ENCODE measurements around the gene KCP. TPM values are rescaled to one million over a fixed set of nuclear protein-coding genes. Genes with fewer than 3 reads are reported as not detected.

KCP gene
- total and polyA plus RNA-seq, 2 donors (not counting 1 experiment from before 2014, with no cell fraction given): 2.3 to 3.8 TPM

DNA sequence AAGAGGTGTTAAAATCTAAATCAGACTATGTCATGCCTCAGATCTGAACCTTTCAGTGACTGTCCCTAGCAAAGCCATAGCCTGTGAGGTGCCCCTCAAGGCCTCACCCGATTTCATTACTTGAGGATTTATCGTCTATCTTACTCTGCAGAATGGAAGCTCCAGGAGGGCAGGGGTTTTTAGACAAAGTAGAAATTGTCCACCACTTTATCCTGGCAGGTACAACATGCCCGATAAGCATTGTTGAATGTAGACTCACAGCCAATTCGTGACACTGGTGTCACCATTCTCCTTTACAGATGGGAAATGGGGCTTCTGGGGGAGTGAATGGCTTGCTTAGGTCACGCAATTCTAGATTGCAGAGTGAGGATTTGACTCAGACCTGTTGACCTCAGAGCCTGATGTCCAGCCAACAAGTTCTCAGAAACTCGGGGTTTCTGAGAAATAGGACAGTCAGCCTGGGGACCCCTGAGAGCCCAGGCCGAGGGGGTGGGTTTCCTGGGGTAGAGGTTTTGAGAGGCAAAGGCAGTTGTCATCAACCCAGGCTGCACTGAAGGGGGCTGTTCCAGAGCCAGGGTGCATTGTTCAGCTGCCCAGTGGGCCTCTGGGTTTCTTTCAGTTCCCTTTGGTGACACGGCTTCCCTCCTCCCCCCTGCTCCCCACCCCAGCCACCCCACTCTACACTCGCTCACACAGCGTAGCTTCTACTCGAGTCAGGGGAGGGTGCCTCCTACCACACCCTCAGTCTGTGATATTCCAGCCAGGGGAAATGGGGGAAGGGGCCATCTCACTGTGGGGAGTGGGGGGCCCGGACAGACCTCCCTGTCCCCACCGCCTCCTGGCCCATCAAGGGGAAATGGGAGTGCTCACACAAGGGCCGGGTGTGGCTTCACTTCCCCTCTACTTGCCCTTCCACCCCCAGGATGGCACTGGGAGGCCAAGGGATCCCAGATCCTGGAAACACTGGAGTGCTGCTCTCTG lies 24.1 kb upstream of the KCP start:
- Histone ChIP-seq H3K4me2 (replicated peaks; ENCODE audit: low read depth, low read length, poor library complexity, severe bottlenecking) (peak overlapping the region; percentile 78), H2AFZ (ENCODE audit: insufficient read depth, low read depth, low read length, poor library complexity, severe bottlenecking) (peak overlapping the region; percentile 69), H3K9ac (ENCODE audit: low read length) (peak overlapping the region; percentile 32), H3K4me3 (ENCODE audit: control extremely low read depth in 1 of 5, extremely low read depth in 1 of 5, insufficient read depth in 1 of 5, low read depth in 2 of 5, low read length in 4 of 5) (peak overlapping the region in 2 of 5 experiments; percentile 10 to 18), H4K20me1 (ENCODE audit: control insufficient read depth, insufficient read depth, low read length, poor library complexity, severe bottlenecking) (no peaks in the 10 kb centered on the region), H3K4me1 (ENCODE audit: control insufficient read depth in 2 of 2, insufficient read depth in 2 of 2, low read length in 2 of 2) (peaks cover 42 to 53% of the 10 kb centered on the region in 2 donors), H3K27ac (ENCODE audit: low read length in 2 of 2) (peak overlapping the region; percentile 52 to 62), H3K36me3 (replicated peaks in 1 of 2; ENCODE audit: control extremely low read depth in 1 of 2, control insufficient read depth in 1 of 2, extremely low read depth in 1 of 2, insufficient read depth in 2 of 2, low read length in 1 of 2) (no peaks in the 10 kb centered on the region), H3K79me2 (ENCODE audit: control insufficient read depth, insufficient read depth, low read length) (peaks cover 27% of the 10 kb centered on the region), H3K9me3 (ENCODE audit: control extremely low read depth in 1 of 3, control insufficient read depth in 2 of 3, insufficient read depth in 1 of 3, low read length in 2 of 3) (no peaks in the 10 kb centered on the region), H3K27me3 (replicated peaks in 1 of 4; ENCODE audit: control extremely low read depth in 1 of 4, control insufficient read depth in 3 of 4, insufficient read depth in 4 of 4, low read length in 3 of 4) (no peaks in the 10 kb centered on the region)
- Mint-ChIP-seq H3K4me1 (peaks cover 50% of the 10 kb centered on the region), H3K27ac (peak overlapping the region; percentile 85), H3K9me3 (ENCODE audit: insufficient read depth) (no peaks in the 10 kb centered on the region), H3K27me3 (no peaks in the 10 kb centered on the region), H3K4me3 (peak overlapping the region; percentile 53)
- TF ChIP-seq, protein P1, sequence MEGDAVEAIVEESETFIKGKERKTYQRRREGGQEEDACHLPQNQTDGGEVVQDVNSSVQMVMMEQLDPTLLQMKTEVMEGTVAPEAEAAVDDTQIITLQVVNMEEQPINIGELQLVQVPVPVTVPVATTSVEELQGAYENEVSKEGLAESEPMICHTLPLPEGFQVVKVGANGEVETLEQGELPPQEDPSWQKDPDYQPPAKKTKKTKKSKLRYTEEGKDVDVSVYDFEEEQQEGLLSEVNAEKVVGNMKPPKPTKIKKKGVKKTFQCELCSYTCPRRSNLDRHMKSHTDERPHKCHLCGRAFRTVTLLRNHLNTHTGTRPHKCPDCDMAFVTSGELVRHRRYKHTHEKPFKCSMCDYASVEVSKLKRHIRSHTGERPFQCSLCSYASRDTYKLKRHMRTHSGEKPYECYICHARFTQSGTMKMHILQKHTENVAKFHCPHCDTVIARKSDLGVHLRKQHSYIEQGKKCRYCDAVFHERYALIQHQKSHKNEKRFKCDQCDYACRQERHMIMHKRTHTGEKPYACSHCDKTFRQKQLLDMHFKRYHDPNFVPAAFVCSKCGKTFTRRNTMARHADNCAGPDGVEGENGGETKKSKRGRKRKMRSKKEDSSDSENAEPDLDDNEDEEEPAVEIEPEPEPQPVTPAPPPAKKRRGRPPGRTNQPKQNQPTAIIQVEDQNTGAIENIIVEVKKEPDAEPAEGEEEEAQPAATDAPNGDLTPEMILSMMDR (IDR thresholded peaks at IDR 0.05): no peak
- TF ChIP-seq EZH2 (IDR thresholded peaks at IDR 0.05; ENCODE audit: borderline replicate concordance, insufficient read depth, low read depth, low read length, poor library complexity, severe bottlenecking): no peak
- CTCF ChIA-PET: interaction anchor here (1.2 to 2.3 kb wide), 4 partner anchors 10 to 229 kb away, joined by 3 to 10 read pairs (median 6); no protein-coding TSS in a partner anchor
- WGBS (ENCODE audit: insufficient coverage): 72% methylated on average over 6 of the region's 14 CpGs
- intact Hi-C loops (cut with micrococcal nuclease): no loop called here
- peak; percentile 53 for ATAC-seq (ENCODE audit: low read depth)
- DNase-seq: peak; percentile 76
- POLR2A ChIA-PET: no interaction called here
